Measurements from ENCODE around the gene ZBTB47.

ZBTB47 gene

GRCh38 chr3:42653303-42653559 is 266 bp upstream of the ZBTB47 start:
- DNase-seq = no peak

- no peak for DNase-seq
Observed at GRCh38 chr3:42654331-42655201, 1.1 kb downstream of the ZBTB47 start.

GRCh38 chr3:42655331-42655888 is 1.9 kb downstream of the ZBTB47 start:
- no peak for DNase-seq

GRCh38 chr3:42655980-42656679 is 2.6 kb downstream of the ZBTB47 start:
- no peak for DNase-seq

GRCh38 chr3:42656680-42657610 is 3.4 kb downstream of the ZBTB47 start:
- DNase-seq = no peak

- DNase-seq = no peak
Observed at GRCh38 chr3:42657675-42658074, 4.2 kb downstream of the ZBTB47 start.

- DNase-seq = no peak
Observed at GRCh38 chr3:42658091-42658770, 4.7 kb downstream of the ZBTB47 start.

GRCh38 chr3:42658771-42659390 is 5.4 kb downstream of the ZBTB47 start:
- no peak for DNase-seq

- no peak for DNase-seq
Observed at GRCh38 chr3:42659451-42660130, 6.1 kb downstream of the ZBTB47 start.

GRCh38 chr3:42660131-42660715 is 6.7 kb downstream of the ZBTB47 start:
- no peak for DNase-seq

- no peak for DNase-seq
Observed at GRCh38 chr3:42660898-42661297, 7.4 kb downstream of the ZBTB47 start.

- no peak for DNase-seq
Observed at GRCh38 chr3:42661593-42662022, 8.1 kb downstream of the ZBTB47 start.

- no peak for DNase-seq
Observed at GRCh38 chr3:42662037-42662812, 8.7 kb downstream of the ZBTB47 start.

- DNase-seq = no peak
Observed at GRCh38 chr3:42662813-42663535, 9.5 kb downstream of the ZBTB47 start.

- DNase-seq = no peak
Observed at GRCh38 chr3:42663581-42664437, 10.3 kb downstream of the ZBTB47 start.

GRCh38 chr3:42664438-42664803 is 10.9 kb downstream of the ZBTB47 start:
- DNase-seq = no peak

GRCh38 chr3:42665050-42665878 is 11.8 kb downstream of the ZBTB47 start:
- DNase-seq = no peak

- no peak for DNase-seq
Observed at GRCh38 chr3:42666022-42666421, 12.5 kb downstream of the ZBTB47 start.

All from activated CD4-positive, CD25-positive, alpha-beta regulatory T cell (primary cell).